ENCODE measurements around the gene ZHX3. TPM values are rescaled to one million over a fixed set of nuclear protein-coding genes. Genes with fewer than 3 reads are reported as not detected.

ZHX3 gene
- total RNA-seq, 1 experiment from 2014 or later: 21.5 TPM

DNA sequence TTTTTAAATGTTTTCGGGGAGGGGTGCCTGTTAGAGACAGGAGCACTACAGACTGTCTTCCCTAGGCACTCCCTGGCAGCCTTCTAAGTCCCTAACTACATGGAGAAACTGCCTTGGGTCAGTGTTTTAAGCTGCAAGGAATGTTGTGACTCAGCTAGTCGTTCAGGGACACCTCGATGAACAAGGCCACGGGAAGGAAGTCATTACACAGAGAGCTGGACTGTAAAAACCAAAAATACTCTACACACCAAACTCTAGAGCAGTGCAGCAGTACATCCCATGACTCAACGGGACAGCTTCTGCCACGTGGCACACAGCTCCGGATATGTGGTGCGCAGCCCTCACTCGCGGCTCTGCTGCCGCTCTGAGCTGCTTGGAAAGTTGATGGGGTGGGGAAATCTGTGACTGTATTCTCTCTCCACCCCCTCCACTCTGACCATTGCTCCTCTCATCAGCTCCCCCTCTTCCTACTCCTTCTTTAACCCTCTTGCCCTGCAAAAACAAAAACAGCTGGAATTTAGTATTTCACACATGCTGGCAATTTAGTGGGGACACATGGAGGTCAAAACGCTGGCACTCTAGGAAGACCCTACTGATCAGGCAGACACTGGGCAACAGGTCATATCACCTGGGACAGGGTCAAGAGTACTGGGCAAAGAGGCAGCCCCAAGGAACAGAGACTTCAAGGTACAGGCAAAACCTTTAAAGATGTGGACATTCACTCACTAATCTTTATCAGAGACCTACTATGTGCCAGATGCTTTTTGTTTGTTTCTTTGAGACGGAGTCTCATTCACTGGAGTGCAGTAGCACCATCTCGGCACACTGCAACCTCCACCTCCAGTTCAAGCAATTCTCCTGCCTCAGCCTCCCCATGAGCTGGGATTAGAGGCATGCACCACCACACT is 12.2 kb upstream of the ZHX3 start:
- Histone ChIP-seq H3K9me2 (ENCODE audit: insufficient read depth) (no peaks in the 10 kb centered on the region), H3K9me3 (ENCODE audit: insufficient read depth, low read depth) (no peaks in the 10 kb centered on the region), H3F3A (ENCODE audit: insufficient read depth, low read depth) (peaks cover 19% of the 10 kb centered on the region), H3K4me1 (replicated peaks; ENCODE audit: insufficient read depth) (peaks cover 20% of the 10 kb centered on the region), H3K79me2 (ENCODE audit: low read depth) (no peaks in the 10 kb centered on the region), H3K36me3 (ENCODE audit: low read depth) (no peaks in the 10 kb centered on the region), H3K4me3 (peak overlapping the region; percentile 27; the same call in 1 of the 2 replicates), H2AFZ (peak overlapping the region; percentile 85), H4K20me1 (ENCODE audit: insufficient read depth) (no peaks in the 10 kb centered on the region), H3K4me2 (peak overlapping the region; percentile 66), H3K27me3 (ENCODE audit: insufficient read depth, low read depth) (no peaks in the 10 kb centered on the region), H3K27ac (peak overlapping the region; percentile 81)
- POLR2A ChIA-PET (ENCODE audit: unreplicated experiment): interaction anchor here (0.6 to 0.8 kb wide), 3 partner anchors 21 to 281 kb away, joined by 3 to 4 read pairs (median 4); no protein-coding TSS in a partner anchor
- CTCF ChIA-PET: interaction anchor here (1.7 kb wide), 1 partner anchor 10 kb away, joined by 24 read pairs; the partner anchor contains the start of gene LPIN3
- peak; percentile 59 to 96 for DNase-seq
- BruUV-seq (replicated peaks): no TSS peak
- intact Hi-C loops (cut with micrococcal nuclease; ENCODE audit: unreplicated experiment): loop anchor here (1.0 kb wide), 1 partner anchor 12 kb away; the partner anchor contains the start of gene ZHX3
- TF ChIP-seq, protein P1, sequence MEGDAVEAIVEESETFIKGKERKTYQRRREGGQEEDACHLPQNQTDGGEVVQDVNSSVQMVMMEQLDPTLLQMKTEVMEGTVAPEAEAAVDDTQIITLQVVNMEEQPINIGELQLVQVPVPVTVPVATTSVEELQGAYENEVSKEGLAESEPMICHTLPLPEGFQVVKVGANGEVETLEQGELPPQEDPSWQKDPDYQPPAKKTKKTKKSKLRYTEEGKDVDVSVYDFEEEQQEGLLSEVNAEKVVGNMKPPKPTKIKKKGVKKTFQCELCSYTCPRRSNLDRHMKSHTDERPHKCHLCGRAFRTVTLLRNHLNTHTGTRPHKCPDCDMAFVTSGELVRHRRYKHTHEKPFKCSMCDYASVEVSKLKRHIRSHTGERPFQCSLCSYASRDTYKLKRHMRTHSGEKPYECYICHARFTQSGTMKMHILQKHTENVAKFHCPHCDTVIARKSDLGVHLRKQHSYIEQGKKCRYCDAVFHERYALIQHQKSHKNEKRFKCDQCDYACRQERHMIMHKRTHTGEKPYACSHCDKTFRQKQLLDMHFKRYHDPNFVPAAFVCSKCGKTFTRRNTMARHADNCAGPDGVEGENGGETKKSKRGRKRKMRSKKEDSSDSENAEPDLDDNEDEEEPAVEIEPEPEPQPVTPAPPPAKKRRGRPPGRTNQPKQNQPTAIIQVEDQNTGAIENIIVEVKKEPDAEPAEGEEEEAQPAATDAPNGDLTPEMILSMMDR (conservative IDR thresholded peaks at IDR 0.05): no peak
- TF ChIP-seq EZH2 (IDR thresholded peaks at IDR 0.05; ENCODE audit: low read depth): no peak

DNA sequence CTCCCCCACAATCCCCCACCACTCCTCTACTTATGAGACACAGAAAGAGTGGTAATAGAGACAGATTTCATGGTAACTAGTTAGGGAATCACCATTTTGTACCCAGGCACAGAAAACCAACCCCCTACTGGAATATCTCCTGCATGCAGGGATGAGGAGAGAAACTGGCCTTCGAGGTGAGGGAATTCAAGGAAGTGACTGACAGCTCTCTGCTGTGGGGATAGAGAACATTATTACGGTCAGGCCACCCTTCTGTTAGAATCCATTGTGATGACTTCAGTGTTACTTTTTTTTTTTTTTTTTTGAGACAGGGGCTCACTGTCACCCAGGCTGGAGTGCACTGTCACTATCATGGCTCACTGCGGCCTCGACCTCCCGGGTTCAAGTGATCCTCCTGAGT is 9.6 kb upstream of the ZHX3 start:
- Histone ChIP-seq H3K9me3 (ENCODE audit: insufficient read depth, low read depth) (no peaks in the 10 kb centered on the region), H3K27me3 (ENCODE audit: insufficient read depth, low read depth) (no peaks in the 10 kb centered on the region), H3K27ac (no peak overlapping the region), H3K4me1 (replicated peaks; ENCODE audit: insufficient read depth) (peaks cover 20% of the 10 kb centered on the region), H3K79me2 (ENCODE audit: low read depth) (no peaks in the 10 kb centered on the region), H3K9me2 (ENCODE audit: insufficient read depth) (no peaks in the 10 kb centered on the region), H3K4me3 (no peak overlapping the region), H3K4me2 (no peak overlapping the region), H3F3A (ENCODE audit: insufficient read depth, low read depth) (peaks cover 22% of the 10 kb centered on the region), H4K20me1 (ENCODE audit: insufficient read depth) (no peaks in the 10 kb centered on the region), H2AFZ (no peak overlapping the region), H3K36me3 (ENCODE audit: low read depth) (no peaks in the 10 kb centered on the region)
- ChIA-PET POLR2A (ENCODE audit: unreplicated experiment) (no interaction called here), CTCF (no interaction called here)
- TF ChIP-seq EZH2 (IDR thresholded peaks at IDR 0.05; ENCODE audit: low read depth): no peak
- TF ChIP-seq, protein P1 (conservative IDR thresholded peaks at IDR 0.05): no peak
- no peak for DNase-seq
- BruUV-seq (replicated peaks): no TSS peak
- intact Hi-C loops (cut with micrococcal nuclease; ENCODE audit: unreplicated experiment): no loop called here

DNA sequence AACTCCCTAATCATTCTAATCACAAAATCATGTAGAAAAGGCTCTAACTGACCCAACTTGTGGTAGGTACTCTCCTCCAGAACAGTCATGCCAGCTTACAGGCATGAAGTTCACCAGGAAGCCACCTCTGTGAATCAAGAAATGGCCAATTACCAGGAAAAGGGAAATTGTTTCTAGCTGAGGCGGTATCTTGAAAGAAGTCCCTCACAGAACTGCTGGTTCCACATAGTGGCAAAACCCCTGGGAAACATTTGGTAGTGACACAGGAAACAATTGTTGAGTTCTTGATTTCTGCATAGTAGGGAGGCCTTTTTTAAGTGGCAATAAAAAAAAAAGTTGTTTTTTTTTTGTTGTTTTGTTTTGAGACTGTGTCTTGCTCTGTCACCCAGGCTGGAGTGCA is 3.4 kb upstream of the ZHX3 start:
- H3K9me2 ChIP-seq (ENCODE audit: insufficient read depth): no peaks in the 10 kb centered on the region
- H3K4me3 ChIP-seq: no peak overlapping the region
- DNase-seq: no peak
- no peak overlapping the region for H2AFZ ChIP-seq
- no peaks in the 10 kb centered on the region for H3K27me3 ChIP-seq (ENCODE audit: insufficient read depth, low read depth)
- intact Hi-C loops (cut with micrococcal nuclease; ENCODE audit: unreplicated experiment): no loop called here
- no peaks in the 10 kb centered on the region; the same call in 1 of the 2 replicates for H4K20me1 ChIP-seq (ENCODE audit: insufficient read depth)
- H3K36me3 ChIP-seq (ENCODE audit: low read depth): no peaks in the 10 kb centered on the region
- no peak overlapping the region for H3K4me2 ChIP-seq
- BruUV-seq (replicated peaks): no TSS peak
- no peak overlapping the region for H3K27ac ChIP-seq
- no peak for TF ChIP-seq EZH2 (IDR thresholded peaks at IDR 0.05; ENCODE audit: low read depth)
- TF ChIP-seq, protein P1 (conservative IDR thresholded peaks at IDR 0.05): no peak
- ChIA-PET CTCF (no interaction called here), POLR2A (ENCODE audit: unreplicated experiment) (interaction anchor here (0.6 kb wide), 1 partner anchor 335 kb away, joined by 5 read pairs; no protein-coding TSS in a partner anchor)
- no peaks in the 10 kb centered on the region for H3K9me3 ChIP-seq (ENCODE audit: insufficient read depth, low read depth)
- H3K4me1 ChIP-seq (replicated peaks; ENCODE audit: insufficient read depth): peaks cover 26% of the 10 kb centered on the region
- H3F3A ChIP-seq (ENCODE audit: insufficient read depth, low read depth): peaks cover 25% of the 10 kb centered on the region
- H3K79me2 ChIP-seq (ENCODE audit: low read depth): peaks cover 9% of the 10 kb centered on the region; the same call in 1 of the 2 replicates

Measured in PC-9 (cell line).